NCI-H345 treated with DMSO at 0.1 percent for 48 hours (cell line): ENCODE measurements around the gene TTLL12.
A peak's percentile ranks its signal among the peaks of the same experiment; 100 is the strongest.

Source experiments
- DNase-seq: peaks from one replicate; lab custom pipeline; 2025; ENCODE audit not compliant: unreplicated experiment; lab: John Stamatoyannopoulos, UW

Gene TTLL12

DNA sequence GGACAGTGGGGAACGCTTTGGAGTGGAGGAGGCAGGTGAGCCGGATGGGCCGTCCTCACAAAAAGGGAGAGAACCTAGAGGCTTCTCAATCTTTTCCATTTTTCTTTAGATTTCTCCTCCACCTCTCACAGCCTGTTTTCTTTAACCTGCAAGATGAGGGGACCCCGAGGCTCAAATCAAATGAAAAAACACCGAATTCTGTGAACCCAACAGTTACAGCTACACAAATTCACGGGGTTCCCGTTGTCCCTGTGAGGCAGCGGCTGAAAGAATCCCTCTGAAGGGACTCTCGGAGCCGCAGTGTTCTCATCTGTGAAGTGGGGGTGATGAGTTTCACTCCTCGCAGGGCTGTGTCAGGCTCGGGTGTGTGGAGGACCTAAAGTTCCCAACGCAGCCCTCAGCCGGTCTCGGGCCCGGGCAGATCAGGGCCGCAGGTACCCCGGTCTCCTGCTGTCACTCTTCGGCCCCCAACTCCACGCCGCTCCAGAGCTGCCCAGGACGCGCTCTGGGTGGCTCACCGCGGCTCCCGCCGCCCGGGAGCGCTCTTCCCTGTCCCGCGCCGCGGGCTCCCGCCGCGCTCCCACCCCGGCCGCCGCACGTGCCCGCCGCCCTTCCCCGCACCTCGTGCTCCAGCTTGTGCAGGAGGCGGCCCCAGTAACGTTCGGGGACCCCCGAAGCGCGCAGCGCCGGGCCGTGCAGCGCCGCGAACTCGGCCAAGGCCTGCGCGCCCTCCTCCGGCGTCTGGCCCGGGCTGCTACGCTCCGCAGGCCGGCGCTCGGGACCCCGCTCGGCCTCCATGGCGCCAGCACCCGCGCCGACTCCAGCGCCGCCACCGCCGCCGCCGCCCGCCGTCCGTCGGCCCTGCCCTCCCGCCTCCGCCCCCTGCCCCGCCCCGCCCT lies at the start of gene TTLL12:
TTLL12 (minus strand) TSS at position 863 of the 899 bp plus-strand sequence; CDS start at position 798, 65 bp downstream.
- DNase-seq: peak; percentile 13

DNA sequence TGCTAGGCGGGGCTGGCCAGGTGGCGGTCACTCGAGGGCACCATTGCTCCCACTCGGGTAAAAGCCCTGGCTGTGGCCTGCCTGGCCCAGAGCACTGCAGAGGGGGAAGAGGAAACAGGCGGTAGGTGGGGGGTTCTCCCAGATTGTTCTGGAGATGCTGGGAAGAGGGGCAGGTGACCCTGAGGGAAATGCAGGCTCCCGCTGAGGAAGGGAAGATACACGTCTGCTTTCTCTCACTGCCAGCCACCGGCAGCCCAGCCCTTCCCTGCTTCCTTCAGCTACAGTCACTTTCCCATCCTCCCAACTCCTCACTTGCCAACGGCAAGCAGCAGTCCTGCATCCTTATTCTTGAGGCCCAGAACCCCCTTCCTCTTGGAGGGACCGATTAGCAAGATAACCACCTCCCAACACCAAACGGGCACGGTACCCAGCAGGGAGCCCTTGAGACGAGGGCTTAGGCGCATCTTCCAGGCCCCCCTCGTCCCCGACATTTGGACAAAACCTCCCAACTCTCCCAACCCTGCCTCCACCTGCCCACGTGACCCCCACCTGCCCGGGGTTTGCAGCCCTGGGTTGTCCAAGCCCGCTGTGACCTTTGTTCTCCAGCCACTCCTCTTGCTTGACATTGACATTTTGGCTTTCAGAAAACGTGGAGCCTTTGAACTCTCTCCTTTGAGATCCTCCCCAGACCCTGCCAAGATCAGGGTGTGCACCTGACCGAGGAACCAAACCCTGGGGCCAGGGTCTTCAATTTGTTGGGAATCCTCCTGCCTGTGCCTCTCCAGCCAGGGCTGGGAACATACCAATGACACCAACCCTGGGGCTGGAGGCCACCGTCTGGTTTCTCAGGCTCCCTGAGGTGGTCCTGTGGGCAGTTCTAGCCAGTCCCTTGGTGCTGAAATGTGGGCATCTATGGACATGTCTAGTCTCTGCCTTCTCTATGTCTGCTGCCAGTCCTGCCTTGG lies 48.8 kb upstream of the TTLL12 start:
- no peak for DNase-seq

DNA sequence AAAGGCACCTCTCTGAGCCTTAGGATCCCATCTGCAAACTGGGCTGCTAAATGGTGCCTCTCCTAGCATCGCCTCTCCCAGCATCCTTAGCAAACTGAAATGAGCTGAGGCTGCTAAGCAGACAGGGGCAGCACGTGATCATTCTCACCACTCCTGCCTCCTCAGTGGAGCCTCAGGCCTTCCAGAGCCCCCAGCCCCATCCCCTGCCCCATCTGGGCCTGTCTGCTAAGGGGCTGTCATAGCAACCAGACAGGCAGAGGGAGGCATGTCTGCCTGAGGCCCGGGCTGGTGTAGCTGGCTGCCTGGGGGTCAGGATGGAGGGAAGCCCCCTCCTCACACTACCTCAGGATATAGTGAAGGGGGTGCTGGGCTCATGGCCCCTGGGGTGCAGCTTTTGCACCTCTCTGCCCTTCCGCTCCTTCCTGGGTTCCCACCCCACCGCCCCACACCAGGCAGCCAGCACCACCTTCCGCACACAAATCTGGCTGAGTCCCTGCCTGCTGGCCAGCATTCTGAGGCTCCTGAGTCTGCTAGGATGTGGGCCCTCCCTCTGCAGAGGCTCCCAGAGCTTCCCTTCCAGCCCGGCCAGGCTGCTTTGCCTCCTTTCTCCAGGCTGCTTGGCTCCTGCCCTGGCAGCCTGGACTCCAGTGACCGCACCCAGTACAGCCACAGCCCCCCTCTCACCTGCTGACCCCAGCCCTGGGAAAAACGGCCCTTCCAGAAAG lies 47.5 kb upstream of the TTLL12 start:
- DNase-seq: no peak

DNA sequence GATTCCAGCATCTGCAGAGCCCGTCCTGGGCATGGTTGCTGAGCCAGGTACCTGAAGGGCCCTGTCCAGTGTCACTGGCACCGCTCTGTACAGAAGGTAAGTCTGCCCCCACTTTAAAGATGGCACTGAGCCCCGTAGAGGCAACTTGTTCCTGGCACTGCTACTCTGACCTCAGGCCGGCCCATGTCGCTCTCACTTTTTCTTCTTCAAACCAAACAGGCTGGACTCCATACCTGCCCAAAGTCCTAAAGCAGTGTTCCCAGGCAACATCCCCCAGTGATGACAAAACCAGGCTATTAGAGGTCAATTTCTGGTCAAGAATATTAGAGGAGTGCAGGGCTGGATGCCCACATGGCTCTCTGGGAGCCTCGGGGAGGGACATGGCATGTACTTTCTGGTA lies 46.6 kb upstream of the TTLL12 start:
- DNase-seq: no peak

DNA sequence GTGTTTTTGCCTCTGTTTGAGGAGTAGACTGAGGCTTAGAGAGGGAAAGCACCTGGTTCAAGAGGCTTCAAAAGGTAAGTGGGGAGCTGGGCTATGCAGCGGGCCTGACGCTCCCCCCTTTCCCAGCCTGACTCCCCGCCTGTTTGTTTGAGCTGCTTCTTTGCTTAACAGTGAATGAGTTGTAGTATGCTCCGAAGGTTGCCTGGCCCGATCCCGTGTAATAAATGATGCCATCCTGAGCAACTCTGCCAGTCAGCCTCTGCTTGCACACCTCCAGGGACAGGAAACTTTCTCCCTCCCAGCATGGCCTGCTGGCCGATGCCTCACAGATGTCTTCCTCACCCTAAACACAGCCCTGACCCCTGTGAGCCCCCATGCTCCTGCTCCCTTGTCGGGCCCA lies 45.5 kb upstream of the TTLL12 start:
- DNase-seq: no peak

DNA sequence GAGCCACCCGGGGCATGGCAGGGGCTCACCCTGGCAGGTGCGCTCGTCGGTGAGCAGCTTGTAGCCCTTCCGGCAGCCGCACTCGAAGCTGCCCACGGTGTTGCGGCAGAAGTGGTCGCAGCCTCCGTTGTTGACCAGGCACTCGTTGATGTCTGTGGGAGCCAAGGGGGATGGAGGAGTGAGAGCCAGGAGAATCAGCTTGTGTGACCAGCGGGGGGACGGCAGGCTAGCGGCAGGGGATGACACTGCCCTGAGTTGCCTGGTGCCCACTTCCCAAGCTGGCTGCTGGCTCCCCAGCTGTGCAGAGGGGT lies 44.7 kb upstream of the TTLL12 start:
- DNase-seq: no peak

DNA sequence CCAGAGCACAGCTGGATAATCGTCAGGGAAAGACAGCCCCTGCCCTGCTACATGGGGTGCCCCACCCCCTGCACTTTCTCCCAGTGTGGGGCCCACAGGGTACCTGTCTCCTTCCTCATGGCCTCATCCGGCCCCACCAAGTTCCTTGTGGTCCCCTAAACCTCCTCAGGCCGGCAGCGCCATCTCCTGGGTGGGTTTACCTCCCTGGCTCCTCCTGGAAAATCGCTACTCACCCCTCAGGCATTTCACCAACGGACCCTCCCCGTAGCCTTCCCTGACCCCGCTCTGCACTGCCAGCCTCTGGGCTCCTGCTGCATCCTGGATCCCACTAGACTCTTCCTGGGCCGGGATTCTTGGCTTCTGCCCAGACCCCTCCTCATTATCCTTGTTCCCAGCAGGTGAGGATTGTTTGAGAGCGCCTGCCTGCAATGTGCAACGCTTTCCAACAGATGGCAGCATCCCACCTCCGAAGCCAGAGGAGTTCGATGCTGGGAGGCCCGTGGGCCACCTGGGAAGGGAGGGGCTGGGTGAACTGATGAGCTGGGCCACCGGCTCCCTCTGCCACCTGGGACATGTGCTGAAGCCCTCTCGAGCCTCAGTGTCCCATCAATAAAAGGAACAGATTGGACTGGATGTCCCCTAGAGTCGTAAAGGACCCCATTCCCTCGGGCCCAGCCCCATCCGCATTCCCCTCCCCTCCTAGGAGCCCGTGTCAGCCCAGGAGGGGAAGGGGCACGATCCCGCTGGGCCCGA lies 44.2 kb upstream of the TTLL12 start:
- DNase-seq: peak; percentile 23

DNA sequence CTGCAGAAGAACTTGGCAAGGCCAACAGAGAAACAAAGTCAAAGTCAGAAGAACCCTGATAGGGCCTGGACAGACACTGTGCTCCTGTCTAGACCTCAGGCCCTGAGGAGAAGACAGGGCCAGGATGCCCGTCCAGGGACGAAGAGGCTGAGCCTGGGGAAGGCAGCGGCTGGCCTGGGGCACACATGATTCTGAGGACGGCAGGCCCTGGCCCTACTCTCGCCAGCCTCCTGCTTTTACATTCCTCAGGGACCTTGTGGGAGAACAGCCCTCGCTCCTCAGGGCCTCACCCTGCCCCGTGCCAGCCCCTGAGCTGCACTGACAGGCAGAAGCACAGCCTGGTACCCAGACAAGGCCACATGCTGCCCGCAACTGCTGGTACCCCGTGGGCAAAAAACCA lies 43.6 kb upstream of the TTLL12 start:
- no peak for DNase-seq

DNA sequence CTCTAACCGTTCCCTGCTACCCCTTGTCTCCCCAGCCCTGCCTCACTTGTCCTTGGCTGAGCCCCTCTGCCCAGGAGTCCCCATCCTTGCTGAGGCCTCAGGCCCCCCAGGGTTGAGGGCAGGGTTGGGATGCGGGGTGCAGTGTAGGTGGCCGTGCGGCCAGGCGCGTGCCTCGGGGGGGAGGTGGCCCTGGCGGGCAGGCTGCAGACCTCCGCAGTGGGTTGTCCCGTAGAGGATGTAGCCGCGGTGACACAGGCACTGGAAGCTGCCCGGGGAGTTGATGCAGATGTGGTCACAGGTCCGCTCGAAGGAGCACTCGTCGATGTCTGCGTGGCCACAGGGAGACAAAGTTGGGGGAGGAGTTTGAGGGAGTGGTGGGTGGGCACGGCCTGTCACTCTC lies 41.9 kb upstream of the TTLL12 start:
- no peak for DNase-seq

DNA sequence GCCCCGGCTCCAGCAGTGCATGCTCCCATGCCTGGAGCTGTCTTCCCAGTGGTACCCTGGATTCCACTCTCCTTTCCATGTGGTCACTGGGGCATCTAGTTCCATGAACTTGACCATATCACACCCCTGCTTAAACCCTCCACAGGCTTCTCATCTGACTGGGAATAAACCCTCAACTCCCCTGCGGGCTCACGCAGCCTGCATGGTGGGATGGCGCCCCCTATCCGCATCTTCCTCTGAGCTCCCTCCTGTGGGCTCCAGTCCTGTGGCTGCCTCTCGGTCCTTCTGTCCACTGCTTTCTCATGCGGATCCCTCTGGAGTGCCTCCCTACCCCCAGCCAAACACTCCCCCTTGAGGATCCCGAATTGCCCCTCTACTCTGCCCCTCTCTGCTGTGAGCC lies 41.4 kb upstream of the TTLL12 start:
- no peak for DNase-seq

DNA sequence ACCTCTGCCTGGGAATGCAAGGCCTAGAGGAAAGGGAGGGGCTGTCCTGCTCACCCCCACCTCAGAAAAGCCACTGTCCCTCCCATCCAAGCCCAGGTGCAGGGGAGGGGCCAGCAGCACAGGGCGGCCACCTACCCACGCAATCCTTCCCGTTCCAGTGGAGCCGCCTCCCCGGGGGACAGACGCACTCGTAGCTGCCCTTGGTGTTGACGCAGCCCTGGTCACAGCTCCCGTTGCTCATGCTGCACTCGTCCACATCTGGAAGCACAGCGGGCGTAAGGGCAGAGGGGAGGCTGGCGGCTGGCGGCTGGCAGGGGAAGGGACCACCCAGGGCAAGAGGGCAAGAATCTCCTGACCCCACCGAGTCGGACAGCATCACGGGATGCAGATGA lies 40.3 kb upstream of the TTLL12 start:
- no peak for DNase-seq

DNA sequence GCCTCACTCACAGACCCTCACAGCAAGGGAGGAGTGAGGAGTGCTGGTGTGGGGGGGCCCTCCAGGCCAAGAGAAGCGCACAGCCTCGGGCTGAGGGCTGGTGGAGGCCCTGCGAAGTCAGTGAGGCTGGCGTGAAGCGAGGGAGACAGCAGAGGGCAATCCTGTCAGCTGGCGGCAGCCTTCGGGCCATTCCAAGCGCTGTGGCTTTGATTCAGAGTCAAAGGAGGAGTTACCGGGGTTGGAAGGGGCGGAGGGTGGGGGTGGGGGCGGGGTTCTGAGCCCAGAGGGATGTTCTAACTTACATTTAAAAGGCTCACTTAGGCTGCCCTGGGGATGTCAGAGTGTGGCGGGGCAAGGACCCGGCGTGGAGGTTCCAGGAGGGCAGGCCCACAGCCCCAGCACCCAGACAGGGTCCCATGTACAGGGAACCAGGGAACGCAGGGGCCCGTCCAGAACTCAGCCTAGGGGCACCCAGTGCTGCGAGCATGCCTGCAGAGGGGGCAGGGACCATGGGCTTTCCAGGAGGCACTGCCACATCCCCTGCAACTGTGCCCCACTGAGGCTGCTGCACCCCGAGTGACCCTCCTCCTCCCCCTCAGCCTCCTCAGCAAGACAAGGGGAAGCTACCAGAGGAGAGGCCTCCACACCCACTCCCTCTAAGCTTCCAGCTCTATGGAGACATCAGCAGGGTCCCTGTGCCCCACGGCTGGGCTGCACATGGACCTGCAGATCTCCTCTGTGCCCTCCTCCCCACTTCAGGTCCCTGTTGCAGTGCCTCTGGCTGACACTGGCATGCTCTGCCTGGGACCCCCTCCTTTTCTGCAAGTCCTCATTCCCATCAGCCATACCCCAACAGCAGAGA lies 39.7 kb upstream of the TTLL12 start:
- no peak for DNase-seq

DNA sequence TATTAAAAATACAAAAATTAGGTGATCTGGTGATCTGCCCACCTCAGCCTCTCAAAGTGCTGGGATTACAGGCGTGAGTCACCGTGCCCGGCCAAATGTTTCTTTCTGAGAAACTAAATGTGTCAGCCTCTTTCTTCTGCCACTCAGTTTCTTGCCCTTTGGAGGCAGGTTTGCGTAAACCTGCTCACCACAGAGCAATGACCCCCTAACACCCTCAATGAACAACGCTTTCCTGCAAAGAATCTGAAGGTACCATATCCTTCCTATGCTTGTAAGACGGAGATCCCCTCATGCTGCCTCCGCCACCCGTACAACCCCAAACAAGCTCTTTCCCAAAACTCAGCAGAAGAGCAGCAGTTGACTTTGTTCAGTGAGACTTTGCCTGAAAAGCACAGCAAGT lies 38.7 kb upstream of the TTLL12 start:
- no peak for DNase-seq

DNA sequence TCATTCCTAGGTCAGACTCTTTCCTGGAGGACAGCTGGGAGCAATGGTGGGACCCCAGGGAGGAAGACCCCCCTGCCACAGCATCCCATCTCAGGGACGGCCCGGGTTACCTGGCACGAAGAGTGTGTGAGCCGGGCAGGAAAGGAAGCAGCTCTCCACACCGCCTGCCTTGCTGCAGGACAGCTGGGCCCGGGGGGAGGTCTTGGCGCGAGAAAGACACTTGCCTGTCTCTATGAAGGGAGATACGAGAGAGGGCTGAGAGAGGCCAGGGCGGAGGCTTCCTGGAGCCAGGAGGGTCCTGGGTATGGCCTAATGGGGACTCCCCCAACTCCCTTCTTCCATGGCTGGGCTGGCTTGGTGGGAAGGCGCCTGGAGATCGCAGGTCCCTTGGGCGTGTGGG lies 36.1 kb upstream of the TTLL12 start:
- no peak for DNase-seq

DNA sequence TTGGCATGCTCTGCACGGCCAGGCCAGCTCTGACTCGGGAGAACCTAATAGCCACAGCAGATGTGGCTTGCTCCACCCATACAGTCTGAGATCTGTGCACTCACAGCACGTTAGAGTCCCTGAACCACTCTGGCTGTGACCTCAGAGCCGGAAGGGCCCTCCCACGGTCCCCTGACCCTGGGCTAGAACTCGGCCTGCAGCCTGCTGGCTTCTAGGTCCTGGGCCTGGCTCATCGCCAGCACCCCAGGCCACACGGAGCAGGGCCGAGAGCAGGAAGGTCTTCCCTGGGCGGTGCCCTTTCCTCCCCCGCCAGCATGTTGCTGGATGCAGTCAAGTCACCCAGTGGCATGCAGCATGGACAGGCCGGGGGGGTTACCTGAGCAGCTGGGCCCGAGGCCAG lies 35.3 kb upstream of the TTLL12 start:
- no peak for DNase-seq

DNA sequence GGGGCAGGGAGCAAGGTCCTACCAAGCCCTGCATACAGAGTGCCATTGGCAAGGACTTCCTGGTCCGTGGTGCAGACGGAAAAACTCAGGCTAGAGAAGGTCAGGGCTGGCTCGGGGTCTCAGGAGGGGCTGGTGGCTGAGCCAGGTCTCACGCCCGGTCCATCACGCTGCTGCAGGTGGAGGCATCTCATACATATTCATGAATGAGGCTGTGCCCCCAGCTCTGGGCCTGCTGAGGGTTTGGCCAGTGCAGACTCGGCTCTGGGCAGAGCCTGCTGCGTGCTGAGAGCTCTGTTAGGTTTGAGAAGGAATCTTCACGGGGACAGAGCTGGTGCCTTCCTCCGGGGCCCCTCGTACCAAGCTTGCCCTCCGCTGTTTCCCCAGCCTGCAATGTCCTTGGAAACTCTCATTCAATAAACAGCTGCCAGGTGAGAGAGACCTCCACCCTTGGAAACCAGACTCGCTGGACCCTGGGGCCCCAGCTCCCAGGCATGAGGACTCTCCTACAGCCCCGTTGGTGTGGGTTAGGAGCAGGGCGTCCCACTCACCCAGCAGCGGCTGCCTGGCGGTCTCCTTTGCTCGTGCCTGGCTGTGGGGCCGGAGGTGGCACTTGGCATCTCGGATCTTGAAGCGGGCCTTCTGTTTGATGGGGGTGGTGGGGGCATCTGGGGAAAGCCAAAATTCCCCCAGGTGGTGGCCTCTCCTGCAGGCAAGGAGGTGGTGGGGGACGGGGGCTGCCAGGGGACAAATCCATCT lies 33.9 kb upstream of the TTLL12 start:
- no peak for DNase-seq

DNA sequence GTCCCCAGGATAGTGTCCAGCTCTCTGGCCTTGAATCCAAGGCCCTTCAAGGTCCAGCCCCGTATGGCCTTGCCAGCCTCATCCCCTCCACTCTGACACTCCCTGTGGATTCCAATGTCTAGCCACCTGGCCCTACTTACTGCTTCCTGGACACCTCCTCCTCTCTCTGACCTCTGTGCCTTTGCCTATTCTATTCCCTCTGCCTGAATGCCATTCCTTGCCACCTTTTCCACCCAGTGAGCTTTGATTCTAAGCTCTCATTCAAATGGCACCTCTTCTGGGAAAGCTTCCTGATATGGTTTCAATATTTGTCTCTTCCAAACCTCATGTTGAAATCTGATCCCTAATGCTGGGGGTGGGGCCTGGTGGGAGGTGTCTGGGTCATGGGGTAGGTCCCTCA lies 31.9 kb upstream of the TTLL12 start:
- no peak for DNase-seq

DNA sequence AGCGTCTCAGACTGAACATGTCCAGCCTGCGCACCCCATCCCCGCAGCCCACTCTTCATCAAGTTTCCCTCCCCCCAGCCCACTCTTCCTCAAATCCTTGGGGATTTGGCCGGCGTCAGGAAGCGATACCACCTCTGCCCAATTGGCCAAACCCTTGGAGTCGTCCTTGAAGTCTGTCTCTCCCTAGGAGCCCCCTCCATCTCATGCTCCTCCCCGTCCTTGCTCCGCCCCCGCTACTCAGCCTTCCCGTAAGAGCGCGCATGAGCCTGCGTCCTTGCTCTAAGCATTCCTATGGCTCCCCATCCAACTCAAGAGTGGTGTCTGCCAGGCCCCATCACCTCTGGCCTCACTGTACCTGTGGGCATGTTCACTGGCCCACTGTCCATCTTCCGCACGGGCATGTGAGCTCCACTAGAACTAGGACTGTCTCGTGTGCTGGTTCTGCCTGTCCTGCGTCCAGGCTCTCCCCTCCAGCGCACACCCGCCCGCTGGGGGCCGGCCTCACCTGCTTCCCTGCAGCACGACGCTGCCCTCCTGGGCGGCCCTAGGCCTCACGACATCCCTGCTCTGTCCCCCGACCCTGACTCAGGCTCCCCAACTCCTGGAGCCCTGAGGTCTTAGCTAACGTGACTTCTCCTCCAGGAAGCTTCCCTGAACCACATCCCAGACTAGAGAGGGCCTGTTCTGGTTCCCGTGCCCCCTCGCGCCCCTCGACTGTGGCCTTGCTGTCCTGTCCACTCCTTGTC lies 30.5 kb upstream of the TTLL12 start:
- no peak for DNase-seq
